HepG2 (cell line): ENCODE data around the gene KNL1. TPM values are rescaled to one million over a fixed set of nuclear protein-coding genes. Genes with fewer than 3 reads are reported as not detected.

Experiments used
- ATF7-NPFF ChIP-seq: sonication (generic); formaldehyde crosslinking; IDR thresholded peaks from 2 replicates; pipeline ENCODE4 v1.8.1; 2023; ENCODE audit warnings: mild to moderate bottlenecking, low read depth, missing genetic modification reagents, moderate library complexity
- KLF13 ChIP-seq: sonication (generic); formaldehyde crosslinking; IDR thresholded peaks from 2 replicates; pipeline ENCODE4 v1.4.0; 2020; ENCODE audit warnings: mild to moderate bottlenecking, missing genetic modification reagents
- MAFG ChIP-seq: sonication (generic); formaldehyde crosslinking; IDR thresholded peaks from 2 replicates; pipeline ENCODE4 v1.5.1; 2020; ENCODE audit warnings: mild to moderate bottlenecking, missing genetic modification reagents
- SIN3B ChIP-seq: fragments of 150-350 bp; IDR thresholded peaks from 2 replicates; pipeline ENCODE4 v1.6.1; 2014; ENCODE audit warnings: low read length
- SOX6 ChIP-seq, 2 experiments: fragments of 450-650 bp in 1 of 2; sonication (generic) in 1 of 2; formaldehyde crosslinking in 1 of 2; IDR thresholded peaks; 2 replicates each; pipeline versions ENCODE4 v1.4.0 to v1.6.1; 2017 to 2020; ENCODE audit warnings: antibody characterized with exemption in 1 of 2, mild to moderate bottlenecking in 1 of 2, missing genetic modification reagents in 1 of 2
- ZBTB38 ChIP-seq: sonication (generic); formaldehyde crosslinking; IDR thresholded peaks from 2 replicates; pipeline ENCODE4 v1.5.1; 2020; ENCODE audit warnings: mild to moderate bottlenecking, missing genetic modification reagents
- ZC3H13 ChIP-seq: sonication (generic); formaldehyde crosslinking; IDR thresholded peaks from 2 replicates; pipeline ENCODE4 v1.8.1; 2023; ENCODE audit warnings: mild to moderate bottlenecking, missing genetic modification reagents, moderate library complexity
- polyA plus RNA-seq, 8 experiments: library from polyadenylated mRNA; depleted of rRNA in 3 of 8; stranded (reverse) in 7 of 8; unstranded in 1 of 8; fragments of >200 nt; fragmentation: Illumina TruSeq in 4 of 8; extraction: Trizol in 4 of 8; gene quantifications; 2 replicates each; pipeline versions ENCODE4 v1.2.1 to v1.2.3, GENCODE V29; 2011 to 2016; ENCODE audit warnings: low read depth in 4 of 8, missing spikeins in 1 of 8, mixed read lengths in 1 of 8; ENCODE audit not compliant: insufficient read depth in 1 of 8
- total RNA-seq, 5 experiments: library from RNA; depleted of rRNA; stranded (reverse); fragments of >200 nt; fragmentation: Illumina TruSeq; extraction: Trizol; gene quantifications; 2 replicates each; pipeline ENCODE4 v1.2.3, GENCODE V29; 2016; ENCODE audit warnings: low read depth in 1 of 5
- TF ChIP-seq, protein P1 (sequence below): sonication (generic); formaldehyde crosslinking; IDR thresholded peaks from 2 replicates; pipeline ENCODE4 v1.4.0; 2020; ENCODE audit warnings: mild to moderate bottlenecking, missing genetic modification reagents
- TF ChIP-seq, protein P2 (sequence below): sonication (generic); formaldehyde crosslinking; IDR thresholded peaks from 2 replicates; pipeline ENCODE4 v1.5.1; 2020; ENCODE audit warnings: mild to moderate bottlenecking, missing genetic modification reagents, moderate library complexity
- TF ChIP-seq, protein P3 (sequence below): sonication (generic); formaldehyde crosslinking; IDR thresholded peaks from 2 replicates; pipeline ENCODE4 v1.4.0; 2020; ENCODE audit warnings: mild to moderate bottlenecking, missing genetic modification reagents
- TF ChIP-seq, protein P4 (sequence below): sonication (generic); formaldehyde crosslinking; conservative IDR thresholded peaks from 2 replicates; pipeline ENCODE4 v1.4.0; 2020; ENCODE audit warnings: mild to moderate bottlenecking, missing genetic modification reagents, moderate library complexity

KNL1 gene
- total and polyA plus RNA-seq, 2 of the 13 experiments (the other 11 are each of a cell fraction or from before 2014, with no cell fraction given): 8.0 to 21.4 TPM

DNA sequence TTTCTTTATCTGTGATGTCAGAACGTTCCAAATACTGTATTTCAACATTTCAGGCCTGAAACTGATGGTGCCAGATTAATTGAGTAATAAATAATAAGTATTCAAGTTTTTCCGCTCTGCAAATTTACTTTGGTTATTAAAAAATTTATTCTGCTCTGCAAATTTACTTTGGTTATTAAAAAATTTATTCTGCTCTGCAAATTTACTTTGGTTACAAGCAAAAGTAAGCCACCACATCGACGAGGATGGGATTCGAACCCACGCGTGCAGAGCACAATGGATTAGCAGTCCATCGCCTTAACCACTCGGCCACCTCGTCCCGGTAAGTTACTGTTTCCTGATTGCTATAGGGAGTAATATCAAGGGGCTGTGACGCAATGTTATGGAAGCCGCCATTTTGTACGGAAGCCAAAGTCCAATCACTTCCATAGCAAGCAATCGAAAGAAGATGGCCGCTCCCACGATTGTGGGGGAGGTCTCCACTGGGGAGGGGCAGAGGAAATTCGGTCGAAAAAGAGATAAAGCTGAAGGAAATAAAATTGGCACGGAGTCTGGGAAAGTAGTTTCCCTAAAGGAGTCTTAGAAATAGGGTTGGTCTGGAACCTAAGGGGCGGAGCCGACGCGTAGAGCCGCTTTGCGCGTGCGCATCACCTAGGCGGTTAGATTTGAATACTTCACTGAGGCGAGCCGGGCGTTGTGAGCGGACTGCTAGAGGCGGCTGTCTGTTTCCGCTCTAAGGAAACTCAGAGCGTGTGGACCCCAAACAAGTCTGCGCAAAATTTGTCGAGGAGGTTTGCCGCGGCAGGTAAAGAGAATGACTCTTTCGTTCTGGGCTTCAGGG, at the start of gene KNL1 (continued):
- TF ChIP-seq, protein P1, sequence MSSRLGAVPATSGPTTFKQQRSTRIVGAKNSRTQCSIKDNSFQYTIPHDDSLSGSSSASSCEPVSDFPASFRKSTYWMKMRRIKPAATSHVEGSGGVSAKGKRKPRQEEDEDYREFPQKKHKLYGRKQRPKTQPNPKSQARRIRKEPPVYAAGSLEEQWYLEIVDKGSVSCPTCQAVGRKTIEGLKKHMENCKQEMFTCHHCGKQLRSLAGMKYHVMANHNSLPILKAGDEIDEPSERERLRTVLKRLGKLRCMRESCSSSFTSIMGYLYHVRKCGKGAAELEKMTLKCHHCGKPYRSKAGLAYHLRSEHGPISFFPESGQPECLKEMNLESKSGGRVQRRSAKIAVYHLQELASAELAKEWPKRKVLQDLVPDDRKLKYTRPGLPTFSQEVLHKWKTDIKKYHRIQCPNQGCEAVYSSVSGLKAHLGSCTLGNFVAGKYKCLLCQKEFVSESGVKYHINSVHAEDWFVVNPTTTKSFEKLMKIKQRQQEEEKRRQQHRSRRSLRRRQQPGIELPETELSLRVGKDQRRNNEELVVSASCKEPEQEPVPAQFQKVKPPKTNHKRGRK: no peak
- TF ChIP-seq SIN3B: peak; percentile 98
- TF ChIP-seq, protein P2, sequence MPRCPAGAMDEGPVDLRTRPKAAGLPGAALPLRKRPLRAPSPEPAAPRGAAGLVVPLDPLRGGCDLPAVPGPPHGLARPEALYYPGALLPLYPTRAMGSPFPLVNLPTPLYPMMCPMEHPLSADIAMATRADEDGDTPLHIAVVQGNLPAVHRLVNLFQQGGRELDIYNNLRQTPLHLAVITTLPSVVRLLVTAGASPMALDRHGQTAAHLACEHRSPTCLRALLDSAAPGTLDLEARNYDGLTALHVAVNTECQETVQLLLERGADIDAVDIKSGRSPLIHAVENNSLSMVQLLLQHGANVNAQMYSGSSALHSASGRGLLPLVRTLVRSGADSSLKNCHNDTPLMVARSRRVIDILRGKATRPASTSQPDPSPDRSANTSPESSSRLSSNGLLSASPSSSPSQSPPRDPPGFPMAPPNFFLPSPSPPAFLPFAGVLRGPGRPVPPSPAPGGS: peak; percentile 73; the same call in 1 of the 2 replicates
- TF ChIP-seq, protein P3, sequence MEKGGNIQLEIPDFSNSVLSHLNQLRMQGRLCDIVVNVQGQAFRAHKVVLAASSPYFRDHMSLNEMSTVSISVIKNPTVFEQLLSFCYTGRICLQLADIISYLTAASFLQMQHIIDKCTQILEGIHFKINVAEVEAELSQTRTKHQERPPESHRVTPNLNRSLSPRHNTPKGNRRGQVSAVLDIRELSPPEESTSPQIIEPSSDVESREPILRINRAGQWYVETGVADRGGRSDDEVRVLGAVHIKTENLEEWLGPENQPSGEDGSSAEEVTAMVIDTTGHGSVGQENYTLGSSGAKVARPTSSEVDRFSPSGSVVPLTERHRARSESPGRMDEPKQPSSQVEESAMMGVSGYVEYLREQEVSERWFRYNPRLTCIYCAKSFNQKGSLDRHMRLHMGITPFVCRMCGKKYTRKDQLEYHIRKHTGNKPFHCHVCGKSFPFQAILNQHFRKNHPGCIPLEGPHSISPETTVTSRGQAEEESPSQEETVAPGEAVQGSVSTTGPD (CRISPR knock-in tag): no peak
- peak; percentile 27; the same call in 1 of the 2 replicates for TF ChIP-seq ZBTB38 (CRISPR knock-in tag)
- TF ChIP-seq ATF7-NPFF: peak; percentile 76
- TF ChIP-seq, protein P4, sequence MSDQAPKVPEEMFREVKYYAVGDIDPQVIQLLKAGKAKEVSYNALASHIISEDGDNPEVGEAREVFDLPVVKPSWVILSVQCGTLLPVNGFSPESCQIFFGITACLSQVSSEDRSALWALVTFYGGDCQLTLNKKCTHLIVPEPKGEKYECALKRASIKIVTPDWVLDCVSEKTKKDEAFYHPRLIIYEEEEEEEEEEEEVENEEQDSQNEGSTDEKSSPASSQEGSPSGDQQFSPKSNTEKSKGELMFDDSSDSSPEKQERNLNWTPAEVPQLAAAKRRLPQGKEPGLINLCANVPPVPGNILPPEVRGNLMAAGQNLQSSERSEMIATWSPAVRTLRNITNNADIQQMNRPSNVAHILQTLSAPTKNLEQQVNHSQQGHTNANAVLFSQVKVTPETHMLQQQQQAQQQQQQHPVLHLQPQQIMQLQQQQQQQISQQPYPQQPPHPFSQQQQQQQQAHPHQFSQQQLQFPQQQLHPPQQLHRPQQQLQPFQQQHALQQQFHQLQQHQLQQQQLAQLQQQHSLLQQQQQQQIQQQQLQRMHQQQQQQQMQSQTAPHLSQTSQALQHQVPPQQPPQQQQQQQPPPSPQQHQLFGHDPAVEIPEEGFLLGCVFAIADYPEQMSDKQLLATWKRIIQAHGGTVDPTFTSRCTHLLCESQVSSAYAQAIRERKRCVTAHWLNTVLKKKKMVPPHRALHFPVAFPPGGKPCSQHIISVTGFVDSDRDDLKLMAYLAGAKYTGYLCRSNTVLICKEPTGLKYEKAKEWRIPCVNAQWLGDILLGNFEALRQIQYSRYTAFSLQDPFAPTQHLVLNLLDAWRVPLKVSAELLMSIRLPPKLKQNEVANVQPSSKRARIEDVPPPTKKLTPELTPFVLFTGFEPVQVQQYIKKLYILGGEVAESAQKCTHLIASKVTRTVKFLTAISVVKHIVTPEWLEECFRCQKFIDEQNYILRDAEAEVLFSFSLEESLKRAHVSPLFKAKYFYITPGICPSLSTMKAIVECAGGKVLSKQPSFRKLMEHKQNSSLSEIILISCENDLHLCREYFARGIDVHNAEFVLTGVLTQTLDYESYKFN (CRISPR knock-in tag): peak; percentile 61
- TF ChIP-seq SOX6 (IDR thresholded peaks at IDR 0.05): no peak
- peak; percentile 59; the same call in 1 of the 2 replicates for TF ChIP-seq SOX6 (CRISPR knock-in tag; IDR thresholded peaks at IDR 0.05)
- TF ChIP-seq MAFG (CRISPR knock-in tag): no peak
- no peak for TF ChIP-seq KLF13
- no peak; the same call in 1 of the 2 replicates for TF ChIP-seq ZC3H13
